CD4-positive, alpha-beta T cell (primary cell): Measurements from ENCODE around the gene RAMP1. TPM values are rescaled to one million over a fixed set of nuclear protein-coding genes. Genes with fewer than 3 reads are reported as not detected.

Experiments
- ATAC-seq: fragments of 200-7000 bp; cut with Tn5 transposase; one replicate; pipeline ENCODE4 v1.10.0; 2022; ENCODE audit warnings: mild to moderate bottlenecking; ENCODE audit not compliant: poor library complexity
- CTCF ChIA-PET: fragments of 350-600 bp; sonication (Branson Sonifier 250); formaldehyde crosslinking; loops from one replicate; lab custom pipeline; 2021; ENCODE audit warnings: antibody characterized with exemption, inconsistent platforms; lab: Charles Lee
- POLR2A ChIA-PET: fragments of 350-600 bp; sonication (Branson Sonifier 250); formaldehyde crosslinking; loops from one replicate; lab custom pipeline; 2021; ENCODE audit warnings: antibody characterized with exemption, inconsistent platforms; lab: Charles Lee
- DNase-seq, 14 experiments: peaks; one replicate each; pipeline ENCODE4 v3.0.0-alpha.2; 2013 to 2020; ENCODE audit warnings: mixed read lengths in 2 of 14
- H3K27ac ChIP-seq, 2 donors: one replicate each; pipeline versions ENCODE4 v1.5.1 to v1.7.0; 2013; ENCODE audit warnings: low read length in 2 of 2, low read depth in 1 of 2, mild to moderate bottlenecking in 1 of 2
- H3K27me3 ChIP-seq, 2 experiments: 1 replicate in 1 of 2; 2 replicates in 1 of 2; pipeline versions ENCODE4 v1.6.1 to v1.7.0; 2013; ENCODE audit warnings: low read length in 2 of 2, control low read depth in 1 of 2, mild to moderate bottlenecking in 1 of 2, moderate library complexity in 1 of 2; ENCODE audit not compliant: insufficient read depth in 2 of 2, control insufficient read depth in 1 of 2
- H3K36me3 ChIP-seq: one replicate; pipeline ENCODE4 v1.6.1; 2013; ENCODE audit warnings: low read length, control low read depth; ENCODE audit not compliant: insufficient read depth
- H3K4me1 ChIP-seq: one replicate; pipeline ENCODE4 v1.6.1; 2013; ENCODE audit warnings: low read length, control low read depth; ENCODE audit not compliant: insufficient read depth
- H3K4me3 ChIP-seq: one replicate; pipeline ENCODE4 v1.5.1; 2013; ENCODE audit warnings: mild to moderate bottlenecking, low read length, moderate library complexity
- H3K9me3 ChIP-seq, 2 experiments: 1 replicate in 1 of 2; 2 replicates in 1 of 2; pipeline versions ENCODE4 v1.6.1 to v1.7.0; 2013; ENCODE audit warnings: low read length in 2 of 2, mild to moderate bottlenecking in 2 of 2, control low read depth in 1 of 2, moderate library complexity in 1 of 2; ENCODE audit not compliant: control insufficient read depth in 1 of 2, insufficient read depth in 1 of 2
- H3K27ac Mint-ChIP-seq: one replicate; pipeline ENCODE4 v1.8.0; 2020; ENCODE audit warnings: mixed read lengths
- H3K27me3 Mint-ChIP-seq: one replicate; pipeline ENCODE4 v1.8.0; 2021; ENCODE audit warnings: mixed read lengths
- H3K36me3 Mint-ChIP-seq: one replicate; pipeline ENCODE4 v1.8.0; 2021; ENCODE audit warnings: low read depth, mixed read lengths
- H3K4me1 Mint-ChIP-seq: one replicate; pipeline ENCODE4 v1.8.0; 2021; ENCODE audit warnings: low read depth, mixed read lengths
- H3K4me3 Mint-ChIP-seq: one replicate; pipeline ENCODE4 v1.8.0; 2020; ENCODE audit warnings: mild to moderate bottlenecking, mixed read lengths
- H3K9me3 Mint-ChIP-seq: one replicate; pipeline ENCODE4 v1.8.0; 2020; ENCODE audit warnings: mixed read lengths
- intact Hi-C, 2 experiments: fragments of 100-400 bp; cut with DNase I in 1 of 2; cut with micrococcal nuclease in 1 of 2; formaldehyde crosslinking; loops; one replicate each; pipeline versions ENCODE4 v1.15.1 to v1.9.0; 2023 to 2025; cut with DNase I, micrococcal nuclease
- total RNA-seq, 174 experiments: library from RNA in 2 of 174; stranded (reverse) in 2 of 174; gene quantifications; one replicate each; pipeline ENCODE4 v1.2.3 and lab custom pipeline; 2021 to 2026
- TF ChIP-seq, protein P1 (sequence below): fragments of 200-600 bp; IDR thresholded peaks from one replicate; pipeline ENCODE4 v1.8.0; 2022; ENCODE audit warnings: antibody characterized with exemption, mild to moderate bottlenecking

The RAMP1 gene
- total RNA-seq, 2 experiments from 2014 or later, result not detected

DNA sequence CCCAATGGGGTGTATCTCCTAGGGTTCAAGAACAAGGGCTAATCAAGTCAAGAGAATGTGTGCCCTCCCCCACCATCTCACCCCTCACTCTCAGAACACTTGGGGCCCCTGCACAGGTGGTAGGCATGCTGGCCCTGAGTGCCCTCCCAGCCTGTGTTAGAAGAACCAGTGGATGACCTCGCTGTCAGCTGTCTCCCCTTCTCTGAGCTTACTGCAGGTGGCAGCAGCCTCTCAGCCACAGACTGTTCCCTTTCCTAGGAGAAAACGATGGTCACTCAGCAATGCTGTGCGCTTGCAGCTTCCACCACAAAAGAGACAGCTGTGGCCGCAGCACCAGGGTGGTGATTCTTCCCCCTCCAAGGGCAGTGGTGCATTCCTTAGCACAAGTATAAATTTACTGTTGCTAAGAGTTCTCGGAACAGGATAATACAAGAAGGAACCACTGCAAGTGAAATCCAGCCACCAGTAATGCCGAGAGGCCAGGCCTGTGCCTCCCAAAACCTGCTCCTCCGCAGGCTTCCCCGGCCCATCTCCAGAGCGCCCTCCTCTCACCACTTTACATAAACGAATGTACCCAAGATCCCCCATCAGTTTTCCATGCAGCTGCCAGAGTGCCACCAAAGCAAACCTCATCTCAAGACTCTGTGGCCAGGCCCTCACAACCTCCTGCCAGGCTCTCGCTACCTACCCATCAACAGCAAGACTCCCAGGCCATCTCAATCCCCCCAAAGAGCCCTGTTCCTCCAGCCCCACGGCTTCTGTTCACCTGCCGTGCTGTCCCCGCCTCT, 935 bp upstream of the RAMP1 start:
- TF ChIP-seq, protein P1, sequence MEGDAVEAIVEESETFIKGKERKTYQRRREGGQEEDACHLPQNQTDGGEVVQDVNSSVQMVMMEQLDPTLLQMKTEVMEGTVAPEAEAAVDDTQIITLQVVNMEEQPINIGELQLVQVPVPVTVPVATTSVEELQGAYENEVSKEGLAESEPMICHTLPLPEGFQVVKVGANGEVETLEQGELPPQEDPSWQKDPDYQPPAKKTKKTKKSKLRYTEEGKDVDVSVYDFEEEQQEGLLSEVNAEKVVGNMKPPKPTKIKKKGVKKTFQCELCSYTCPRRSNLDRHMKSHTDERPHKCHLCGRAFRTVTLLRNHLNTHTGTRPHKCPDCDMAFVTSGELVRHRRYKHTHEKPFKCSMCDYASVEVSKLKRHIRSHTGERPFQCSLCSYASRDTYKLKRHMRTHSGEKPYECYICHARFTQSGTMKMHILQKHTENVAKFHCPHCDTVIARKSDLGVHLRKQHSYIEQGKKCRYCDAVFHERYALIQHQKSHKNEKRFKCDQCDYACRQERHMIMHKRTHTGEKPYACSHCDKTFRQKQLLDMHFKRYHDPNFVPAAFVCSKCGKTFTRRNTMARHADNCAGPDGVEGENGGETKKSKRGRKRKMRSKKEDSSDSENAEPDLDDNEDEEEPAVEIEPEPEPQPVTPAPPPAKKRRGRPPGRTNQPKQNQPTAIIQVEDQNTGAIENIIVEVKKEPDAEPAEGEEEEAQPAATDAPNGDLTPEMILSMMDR, result peak; percentile 47
- peaks cover 45% of the 10 kb centered on the region for H3K27me3 Mint-ChIP-seq
- POLR2A ChIA-PET, result interaction anchor here (0.9 kb wide), 2 partner anchors 40 to 405 kb away, joined by 3 read pairs; no protein-coding TSS in a partner anchor
- Histone ChIP-seq H3K9me3 (no peaks in the 10 kb centered on the region), H3K27ac (no peak overlapping the region), H3K27me3 (peaks cover 27 to 45% of the 10 kb centered on the region in 2 experiments), H3K36me3 (no peaks in the 10 kb centered on the region), H3K4me3 (no peak overlapping the region), H3K4me1 (peaks cover 20% of the 10 kb centered on the region)
- intact Hi-C loops, result loop anchor here (1.0 to 5.0 kb wide), 2 partner anchors 119 to 405 kb away; no protein-coding TSS in a partner anchor
- H3K4me3 Mint-ChIP-seq, result peak overlapping the region; percentile 71
- no peaks in the 10 kb centered on the region for H3K36me3 Mint-ChIP-seq
- CTCF ChIA-PET, result no interaction called here
- no peaks in the 10 kb centered on the region for H3K9me3 Mint-ChIP-seq
- ATAC-seq (peak; percentile 64), DNase-seq (peak in 9 of 14 experiments; percentile 11 to 73 (median 41))
- H3K27ac Mint-ChIP-seq, result no peak overlapping the region
- H3K4me1 Mint-ChIP-seq, result peaks cover 5% of the 10 kb centered on the region

DNA sequence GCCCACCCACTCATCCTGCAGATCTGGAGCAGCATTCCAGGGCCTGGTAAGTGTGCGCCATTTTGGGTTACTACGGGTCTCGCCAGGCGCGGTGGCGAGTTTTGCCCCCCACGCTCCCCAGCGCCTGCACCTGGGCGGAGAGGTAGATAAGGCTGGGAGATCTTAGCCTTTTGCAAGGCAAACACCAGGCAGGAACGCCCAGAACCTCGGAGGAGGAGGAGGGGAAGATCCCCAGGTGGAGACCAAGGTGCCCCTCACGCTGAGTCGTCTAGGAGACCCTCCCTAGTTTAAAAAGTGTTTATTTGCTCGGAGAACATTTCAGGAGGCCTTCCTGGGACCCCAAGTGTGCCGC, 365 bp upstream of the RAMP1 start:
- intact Hi-C loops, result loop anchor here in 1 of 2 experiments (5.0 kb wide), 1 partner anchor 118 kb away; no protein-coding TSS in a partner anchor
- H3K27ac Mint-ChIP-seq, result no peak overlapping the region
- Histone ChIP-seq H3K27me3 (peaks cover 27 to 45% of the 10 kb centered on the region in 2 experiments), H3K27ac (no peak overlapping the region), H3K4me1 (peaks cover 20% of the 10 kb centered on the region), H3K4me3 (no peak overlapping the region), H3K9me3 (no peaks in the 10 kb centered on the region), H3K36me3 (no peaks in the 10 kb centered on the region)
- H3K27me3 Mint-ChIP-seq, result peaks cover 45% of the 10 kb centered on the region
- DNase-seq (peak in 1 of 14 experiments; percentile 12), ATAC-seq (no peak)
- no peaks in the 10 kb centered on the region for H3K36me3 Mint-ChIP-seq
- TF ChIP-seq, protein P1, result no peak
- CTCF ChIA-PET, result no interaction called here
- H3K4me3 Mint-ChIP-seq, result no peak overlapping the region
- H3K4me1 Mint-ChIP-seq, result peaks cover 5% of the 10 kb centered on the region
- POLR2A ChIA-PET, result no interaction called here
- H3K9me3 Mint-ChIP-seq, result no peaks in the 10 kb centered on the region

DNA sequence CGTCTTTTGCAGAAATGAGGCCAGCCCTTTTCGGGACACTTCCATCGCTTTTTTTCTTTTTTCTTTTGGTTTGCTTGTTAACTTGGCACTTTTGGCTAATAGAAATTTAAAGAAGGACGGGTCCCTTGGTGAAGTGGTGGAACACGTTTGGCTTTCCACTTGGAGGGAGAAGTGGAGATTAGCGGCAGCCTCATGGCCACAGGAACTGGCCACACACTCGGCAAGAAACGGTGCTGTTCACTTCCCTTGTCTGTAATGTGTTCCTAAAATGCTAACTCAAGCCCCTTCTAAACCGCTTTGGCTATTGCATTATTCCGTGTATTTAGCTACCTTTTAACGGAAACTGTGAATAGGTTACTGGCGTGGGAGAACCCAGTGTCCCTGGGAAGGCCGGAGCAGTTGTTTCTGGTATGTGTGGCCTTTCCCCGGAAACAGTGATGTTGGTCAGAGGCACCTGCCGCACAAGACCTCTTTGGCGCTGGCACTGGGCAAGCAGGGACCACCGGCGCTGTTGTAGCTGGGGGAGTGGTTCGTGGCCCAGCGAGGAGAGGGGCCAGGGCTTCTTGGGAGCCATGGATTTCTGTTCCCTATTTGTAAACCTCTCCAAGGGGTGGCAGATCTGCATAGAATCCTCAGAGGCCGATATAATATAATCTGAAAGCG, 981 bp downstream of the RAMP1 start:
- Histone ChIP-seq H3K27me3 (peaks cover 27 to 45% of the 10 kb centered on the region in 2 experiments), H3K4me1 (peaks cover 20% of the 10 kb centered on the region), H3K27ac (no peak overlapping the region), H3K9me3 (no peaks in the 10 kb centered on the region), H3K4me3 (no peak overlapping the region), H3K36me3 (no peaks in the 10 kb centered on the region)
- H3K36me3 Mint-ChIP-seq, result no peaks in the 10 kb centered on the region
- ATAC-seq (no peak), DNase-seq (no peak)
- TF ChIP-seq, protein P1, result no peak
- POLR2A ChIA-PET, result no interaction called here
- H3K27ac Mint-ChIP-seq, result no peak overlapping the region
- H3K9me3 Mint-ChIP-seq, result no peaks in the 10 kb centered on the region
- peaks cover 5% of the 10 kb centered on the region for H3K4me1 Mint-ChIP-seq
- peaks cover 45% of the 10 kb centered on the region for H3K27me3 Mint-ChIP-seq
- intact Hi-C loops, result no loop called here
- no peak overlapping the region for H3K4me3 Mint-ChIP-seq
- CTCF ChIA-PET, result interaction anchor here (0.6 kb wide), 1 partner anchor 46 kb away, joined by 3 read pairs; no protein-coding TSS in a partner anchor
